Tibial nerve (tissue), 4 donors: ENCODE measurements around the gene EDAR. TPM values are rescaled to one million over a fixed set of nuclear protein-coding genes. Genes with fewer than 3 reads are reported as not detected.

ENCODE experiments used
- DNase-seq, 2 donors: peaks; one replicate each; pipeline ENCODE4 v3.0.0-alpha.2; 2019; ENCODE audit warnings: low spot score in 2 of 2
- H3K27ac ChIP-seq, 4 donors: fragments of 200-600 bp; sonication (generic) in 3 of 4; one replicate each; pipeline ENCODE4 v1.5.1; 2017 to 2019; ENCODE audit warnings: mild to moderate bottlenecking in 1 of 4
- H3K27me3 ChIP-seq, 2 donors: fragments of 200-600 bp; sonication (generic) in 1 of 2; one replicate each; pipeline versions ENCODE4 v1.5.1 to v1.6.0; 2017 to 2019
- H3K36me3 ChIP-seq, 3 donors: fragments of 200-600 bp; sonication (generic); one replicate each; pipeline ENCODE4 v1.5.1; 2018 to 2019
- H3K4me1 ChIP-seq, 4 donors: fragments of 200-600 bp; sonication (generic) in 3 of 4; one replicate each; pipeline ENCODE4 v1.5.1; 2017 to 2019
- H3K4me3 ChIP-seq, 4 donors: fragments of 200-600 bp; sonication (generic) in 3 of 4; one replicate each; pipeline ENCODE4 v1.5.1; 2017 to 2019; ENCODE audit warnings: mild to moderate bottlenecking in 1 of 4, moderate library complexity in 1 of 4
- H3K9me3 ChIP-seq, 4 donors: fragments of 200-600 bp; sonication (generic) in 3 of 4; one replicate each; pipeline ENCODE4 v1.5.1; 2017 to 2019
- CTCF ChIP-seq, 5 experiments: fragments of 200-600 bp in 3 of 5; fragments of 450-650 bp in 2 of 5; sonication (generic) in 3 of 5; IDR thresholded peaks; one replicate each; pipeline ENCODE4 v1.5.1; 2016 to 2019; ENCODE audit warnings: antibody characterized with exemption in 5 of 5, mild to moderate bottlenecking in 3 of 5, moderate library complexity in 2 of 5
- EP300 ChIP-seq, 2 donors: sonication (generic); formaldehyde crosslinking; IDR thresholded peaks; one replicate each; pipeline ENCODE4 v1.6.1; 2017; ENCODE audit warnings: antibody characterized with exemption in 2 of 2, mild to moderate bottlenecking in 1 of 2
- POLR2A ChIP-seq, 2 donors: fragments of 450-650 bp; IDR thresholded peaks; one replicate each; pipeline ENCODE4 v1.6.1; 2017; ENCODE audit warnings: antibody characterized with exemption in 2 of 2, mild to moderate bottlenecking in 2 of 2, moderate library complexity in 2 of 2
- WGBS, 2 donors: methylation state at CpG; one replicate each; pipeline ENCODE4 v1.1.5; 2018; 5-methylcytosine and 5-hydroxymethylcytosine counted together
- total RNA-seq, 4 donors: library from RNA; depleted of rRNA; stranded (reverse); fragments of >200 nt; gene quantifications; one replicate each; pipeline ENCODE4 v1.1.0, GENCODE V29; 2016

The EDAR gene
- under 1 TPM in 1 of 4 donors, not detected in 3; under 0.01 TPM for total RNA-seq

- no peak for DNase-seq
- H3K4me1 ChIP-seq = no peaks in the 10 kb centered on the region
- WGBS, 2 donors = 28 to 32% methylated on average over 20 of the region's 20 CpGs
- no peak for TF ChIP-seq EP300 (IDR thresholded peaks at IDR 0.05)
- no peak for TF ChIP-seq POLR2A (IDR thresholded peaks at IDR 0.05)
- peak in 2 of 5 experiments; percentile 25 to 26 for TF ChIP-seq CTCF (IDR thresholded peaks at IDR 0.05)
- peak within 1 kb of the TSS in 1 of 4 donors; percentile 5 for H3K4me3 ChIP-seq
- H3K27ac ChIP-seq = no peak within 1 kb of the TSS
- no peaks in the 10 kb centered on the region for H3K36me3 ChIP-seq
- no peaks in the 10 kb centered on the region for H3K9me3 ChIP-seq
- H3K27me3 ChIP-seq = peaks cover 0 to 11% of the 10 kb centered on the region in 2 donors
These were observed at the start of gene EDAR for GRCh38 chr2:108988796-108989713. EDAR (minus strand) TSS chr2:108989220; CDS start chr2:108931014, 58,206 bp downstream.

- H3K36me3 ChIP-seq = no peaks in the 10 kb centered on the region
- no peak overlapping the region for H3K4me3 ChIP-seq
- peaks cover 0 to 12% (median 7%) of the 10 kb centered on the region in 4 donors for H3K4me1 ChIP-seq
- DNase-seq = no peak
- peaks cover 0 to 16% of the 10 kb centered on the region in 2 donors for H3K27me3 ChIP-seq
- no peaks in the 10 kb centered on the region for H3K9me3 ChIP-seq
- 95 to 97% methylated on average over 6 of the region's 6 CpGs for WGBS, 2 donors
- TF ChIP-seq CTCF (IDR thresholded peaks at IDR 0.05) (no peak), EP300 (IDR thresholded peaks at IDR 0.05) (no peak), POLR2A (IDR thresholded peaks at IDR 0.05) (no peak)
- H3K27ac ChIP-seq = peak overlapping the region in 1 of 4 donors; percentile 38
These were observed 44.2 kb upstream of the EDAR start for GRCh38 chr2:109033171-109033570.

DNA sequence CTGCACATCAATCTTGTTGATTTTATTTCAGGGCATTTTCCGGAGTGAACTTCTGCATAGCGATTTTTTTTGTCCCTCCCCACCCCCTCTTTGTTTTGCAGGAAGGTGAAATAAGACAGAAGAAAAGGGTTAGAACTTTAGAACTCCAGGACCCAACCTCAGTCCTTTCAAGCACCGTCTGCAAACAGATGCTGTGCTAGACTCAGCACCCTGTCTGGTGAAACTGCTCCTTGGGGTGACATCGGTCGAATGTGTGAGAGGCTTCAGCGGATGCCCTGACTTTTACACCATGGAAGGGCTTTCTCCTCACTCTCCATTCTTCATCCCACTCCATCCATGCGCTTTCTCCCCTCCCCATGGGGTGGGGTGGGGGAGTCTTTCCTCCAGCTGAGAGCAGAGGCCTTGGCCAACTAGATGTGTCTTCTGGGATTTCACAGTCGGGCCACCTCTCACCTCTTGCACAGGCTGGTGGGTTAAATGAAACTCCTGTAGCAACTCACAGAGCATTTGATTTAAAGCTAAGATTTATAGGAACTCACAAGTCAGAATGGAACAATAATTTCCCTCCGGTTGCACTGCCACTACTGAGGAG lies 43.3 kb upstream of the EDAR start:
- WGBS, 2 donors = 63 to 74% methylated on average over 9 of the region's 9 CpGs
- no peak for DNase-seq
- H3K27ac ChIP-seq = peak overlapping the region in 1 of 4 donors; percentile 38
- no peaks in the 10 kb centered on the region for H3K36me3 ChIP-seq
- TF ChIP-seq CTCF (IDR thresholded peaks at IDR 0.05) (no peak), POLR2A (IDR thresholded peaks at IDR 0.05) (no peak), EP300 (IDR thresholded peaks at IDR 0.05) (no peak)
- peak overlapping the region in 2 of 4 donors; percentile 47 to 49 for H3K4me3 ChIP-seq
- H3K9me3 ChIP-seq = no peaks in the 10 kb centered on the region
- peaks cover 0 to 12% (median 7%) of the 10 kb centered on the region in 4 donors for H3K4me1 ChIP-seq
- peaks cover 0 to 16% of the 10 kb centered on the region in 2 donors for H3K27me3 ChIP-seq

GRCh38 chr2:109031476-109032228 lies 42.6 kb upstream of the EDAR start:
- Histone ChIP-seq H3K9me3 (no peaks in the 10 kb centered on the region), H3K4me3 (peak overlapping the region; percentile 20 to 49 (median 38)), H3K36me3 (no peaks in the 10 kb centered on the region), H3K27me3 (peaks cover 0 to 16% of the 10 kb centered on the region in 2 donors), H3K4me1 (peaks cover 0 to 12% (median 7%) of the 10 kb centered on the region in 4 donors), H3K27ac (peak overlapping the region in 2 of 4 donors; percentile 46 to 71)
- peak in 1 of 2 donors; percentile 14 for DNase-seq
- TF ChIP-seq POLR2A (IDR thresholded peaks at IDR 0.05) (no peak), CTCF (IDR thresholded peaks at IDR 0.05) (no peak), EP300 (IDR thresholded peaks at IDR 0.05) (no peak)
- WGBS, 2 donors = 4 to 6% methylated on average over 37 to 46 of the region's 51 CpGs
